Measurements from ENCODE around the gene FAT3. TPM values are rescaled to one million over a fixed set of nuclear protein-coding genes. Genes with fewer than 3 reads are reported as not detected.

The FAT3 gene
- total RNA-seq, 2 donors from 2014 or later = 0.77 to 0.92 TPM

DNA sequence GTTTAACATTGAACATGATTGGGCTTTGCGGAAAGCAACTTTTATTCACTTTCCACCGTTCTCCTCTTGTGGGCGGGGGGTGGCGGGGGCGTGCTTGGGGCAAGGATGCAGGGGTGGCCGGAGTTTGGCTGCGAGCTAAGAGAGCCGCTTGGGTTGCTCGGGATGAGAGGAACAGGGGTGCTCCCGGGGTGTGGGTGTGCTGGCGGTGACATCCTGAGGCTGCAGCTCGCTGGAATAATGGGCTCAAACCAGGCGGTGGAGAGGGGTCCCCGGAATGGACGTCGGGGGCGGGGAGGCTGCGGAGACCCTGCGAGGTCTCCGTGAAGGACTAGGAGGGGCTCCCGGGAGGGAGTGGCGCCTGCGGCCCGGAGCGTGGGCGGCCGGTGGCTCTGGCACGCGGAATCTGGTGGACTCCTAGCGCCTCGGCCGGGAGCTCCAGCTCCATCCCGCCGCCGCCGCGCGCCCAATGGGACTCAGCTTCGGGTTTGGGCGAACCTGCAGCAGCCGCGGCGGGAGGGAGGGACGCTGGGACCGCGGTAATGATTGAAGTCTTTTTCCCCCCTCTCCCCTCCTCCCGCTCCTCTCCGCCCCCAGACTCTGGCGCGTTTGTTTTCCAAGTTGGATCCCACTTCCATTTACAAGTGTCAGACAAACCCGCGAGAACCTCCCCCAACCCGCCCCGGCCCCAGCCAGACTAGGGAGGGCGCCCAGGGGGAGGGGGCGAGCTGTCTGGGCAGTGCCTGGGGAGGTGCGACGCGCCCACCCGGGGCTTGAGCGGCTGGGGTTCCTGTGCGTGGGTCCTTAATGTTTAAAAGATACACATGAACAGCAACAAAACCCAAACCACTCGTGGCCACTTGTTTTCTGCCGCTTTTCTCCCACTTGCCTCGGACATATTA, 2.0 kb downstream of the FAT3 start:
- DNase-seq (peak; percentile 22), ATAC-seq (peak in 1 of 2 donors; percentile 18)
- intact Hi-C loops (cut with DNase I) = no loop called here

DNA sequence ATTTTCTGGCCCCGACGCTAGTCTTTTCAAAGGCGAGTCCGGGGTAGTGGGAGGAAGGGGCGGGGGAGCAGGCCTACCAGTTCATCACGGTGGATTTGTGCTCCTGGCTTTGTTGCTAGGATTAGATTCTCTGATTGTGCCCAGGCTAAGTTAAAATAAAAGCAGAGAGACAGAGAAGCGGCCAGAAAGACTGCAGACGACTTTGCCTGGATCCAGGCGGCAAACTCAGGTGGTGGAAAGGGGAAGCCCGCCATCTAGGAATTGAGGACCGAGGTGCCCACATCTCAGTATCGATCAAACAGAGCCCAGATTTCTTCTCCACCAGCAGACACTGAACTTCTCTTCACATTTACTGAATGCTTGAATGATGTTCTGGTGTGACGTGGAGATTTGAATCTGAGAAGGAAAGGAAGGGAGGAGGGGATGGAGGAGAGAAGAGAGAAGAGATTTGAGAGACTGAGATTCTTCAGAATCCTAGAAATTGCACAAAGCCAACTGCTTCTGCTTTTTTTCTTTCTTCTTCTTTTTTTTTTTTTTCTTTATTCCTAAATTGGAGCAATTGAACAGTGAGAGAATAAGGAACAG, 2.7 kb downstream of the FAT3 start:
- intact Hi-C loops (cut with DNase I) = no loop called here
- ATAC-seq (no peak), DNase-seq (no peak)

DNA sequence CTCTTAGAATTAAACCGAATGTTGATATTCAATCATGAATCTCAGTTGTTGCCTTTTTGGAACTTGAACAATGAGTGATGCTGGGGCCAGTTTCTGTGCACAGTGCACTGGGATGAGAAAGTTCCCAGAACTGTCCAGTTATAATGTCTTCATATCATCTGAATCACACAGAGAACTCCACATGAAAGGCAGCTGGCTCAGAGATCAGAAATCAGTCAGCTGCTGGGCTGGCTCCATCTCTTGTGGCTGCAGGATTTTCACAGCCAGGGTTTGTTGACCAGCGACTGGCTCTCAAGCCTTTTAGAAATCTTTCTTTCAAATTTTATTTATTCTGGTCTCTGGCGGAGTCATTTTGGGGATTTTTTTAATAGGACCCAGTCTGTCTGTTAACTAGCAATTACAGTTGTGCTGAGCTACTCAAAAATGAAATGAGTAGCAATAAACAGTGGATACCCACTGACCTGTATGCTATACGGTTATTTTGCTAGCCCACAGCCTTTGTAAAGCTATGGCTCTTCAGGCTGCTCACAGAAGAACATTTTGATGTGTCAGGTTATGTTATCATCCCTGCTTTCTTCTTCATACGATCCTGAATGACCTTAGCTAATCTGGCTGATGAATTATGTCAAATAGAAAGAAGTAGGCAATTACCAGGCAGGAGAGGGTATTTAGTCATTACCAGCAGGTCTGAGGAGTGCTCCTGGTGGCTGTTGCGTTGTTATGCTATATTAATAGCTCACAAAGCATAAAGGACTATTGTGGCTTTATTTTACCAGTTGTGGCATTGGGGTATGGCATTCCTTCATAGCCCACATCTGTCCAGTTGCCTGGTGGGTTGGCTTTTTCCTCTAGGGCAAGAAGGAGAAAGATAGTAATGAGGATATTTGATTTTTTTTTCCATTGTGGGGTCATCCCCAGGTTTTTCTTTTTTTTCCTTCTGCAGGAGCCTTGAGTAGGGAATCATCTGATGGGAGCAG, 3.6 kb downstream of the FAT3 start:
- intact Hi-C loops (cut with DNase I) = no loop called here
- DNase-seq = no peak
- ATAC-seq = no peak

DNA sequence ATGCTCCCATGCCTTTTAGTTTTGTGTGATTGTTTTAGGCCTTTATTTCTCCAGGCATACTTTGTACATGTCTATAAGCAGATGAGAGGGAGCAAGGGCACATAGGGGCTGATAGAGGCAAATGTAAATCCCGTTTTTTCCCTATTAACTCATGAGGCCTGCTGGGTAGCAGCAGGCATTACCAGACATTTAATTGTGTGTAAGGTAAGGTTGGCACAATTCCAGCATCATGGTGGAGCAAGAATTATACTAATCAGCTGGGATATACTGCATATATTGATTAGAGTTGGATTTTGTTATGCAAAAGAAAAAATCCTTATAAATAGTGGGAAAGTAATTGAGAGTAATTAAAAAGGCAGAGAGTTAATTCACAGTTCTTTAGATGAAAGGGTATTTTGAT, 12.2 kb downstream of the FAT3 start:
- ATAC-seq (no peak), DNase-seq (no peak)
- intact Hi-C loops (cut with DNase I) = no loop called here

DNA sequence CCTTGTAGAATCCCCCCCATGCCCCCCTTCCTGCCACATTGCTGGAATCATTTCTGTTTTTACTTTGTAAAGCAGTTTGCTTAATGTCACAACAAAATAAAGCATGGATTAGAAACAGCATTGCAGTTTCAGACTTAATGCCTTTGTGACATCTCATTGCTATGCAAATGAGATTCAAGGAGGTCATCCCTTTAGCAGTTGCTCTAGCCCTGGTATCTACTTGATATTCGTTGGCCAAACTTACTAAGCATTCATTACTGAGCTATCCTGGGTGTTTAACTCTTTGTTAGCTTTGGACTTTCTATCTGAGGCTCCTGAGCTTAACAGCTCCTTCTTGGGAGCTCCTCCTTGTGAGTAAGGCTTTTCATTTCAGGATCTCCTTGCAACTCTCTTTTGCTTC, 16.3 kb downstream of the FAT3 start:
- DNase-seq (no peak), ATAC-seq (no peak)
- intact Hi-C loops (cut with DNase I) = no loop called here

DNA sequence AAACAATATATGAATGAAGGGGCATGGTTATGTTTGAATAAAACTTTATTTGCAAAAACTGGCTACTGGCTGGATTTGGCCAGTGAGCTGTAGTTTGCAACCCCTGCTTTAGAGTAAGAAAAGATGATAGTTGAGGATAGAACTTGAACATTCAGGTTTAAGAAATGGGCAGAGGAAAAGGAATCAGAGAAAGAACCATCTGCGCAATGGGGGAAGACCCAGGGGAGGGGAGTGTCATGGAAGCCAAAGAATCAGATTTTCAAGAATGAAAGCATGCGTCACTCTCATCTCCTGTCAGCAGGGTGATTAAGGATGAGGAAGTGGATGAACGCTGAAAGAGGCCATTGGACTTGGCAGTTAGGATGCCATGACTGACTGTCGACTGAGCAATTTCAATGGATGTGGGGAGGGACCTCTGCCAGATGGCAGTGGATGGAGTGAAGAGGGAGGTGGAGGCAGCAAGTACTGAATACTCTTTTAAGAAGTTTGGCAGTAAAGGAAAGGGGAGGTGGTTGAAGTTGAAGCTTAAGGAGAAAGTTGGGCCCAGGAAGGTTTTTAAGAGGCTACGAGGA, 21.2 kb downstream of the FAT3 start:
- intact Hi-C loops (cut with DNase I) = no loop called here
- ATAC-seq (no peak), DNase-seq (no peak)

DNA sequence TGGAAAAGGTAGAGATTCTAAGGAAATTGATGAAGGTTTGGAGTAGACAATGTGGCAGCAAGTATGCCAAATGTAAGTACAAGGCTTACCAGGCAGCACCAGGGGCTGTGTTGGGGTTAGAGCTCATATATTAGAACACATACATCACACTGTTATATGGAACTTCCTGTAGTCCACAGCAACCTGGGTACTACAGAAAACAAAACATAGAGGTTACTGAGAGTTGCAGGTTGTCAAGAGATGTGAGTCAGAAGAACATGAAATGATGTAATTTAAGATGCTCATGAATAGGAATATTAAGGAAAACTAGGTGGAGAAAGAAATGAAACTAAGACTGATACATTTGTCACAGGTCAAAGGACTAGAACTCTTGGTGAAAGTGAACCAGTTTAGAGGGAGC, 22.0 kb downstream of the FAT3 start:
- DNase-seq = no peak
- intact Hi-C loops (cut with DNase I) = no loop called here
- ATAC-seq = no peak

DNA sequence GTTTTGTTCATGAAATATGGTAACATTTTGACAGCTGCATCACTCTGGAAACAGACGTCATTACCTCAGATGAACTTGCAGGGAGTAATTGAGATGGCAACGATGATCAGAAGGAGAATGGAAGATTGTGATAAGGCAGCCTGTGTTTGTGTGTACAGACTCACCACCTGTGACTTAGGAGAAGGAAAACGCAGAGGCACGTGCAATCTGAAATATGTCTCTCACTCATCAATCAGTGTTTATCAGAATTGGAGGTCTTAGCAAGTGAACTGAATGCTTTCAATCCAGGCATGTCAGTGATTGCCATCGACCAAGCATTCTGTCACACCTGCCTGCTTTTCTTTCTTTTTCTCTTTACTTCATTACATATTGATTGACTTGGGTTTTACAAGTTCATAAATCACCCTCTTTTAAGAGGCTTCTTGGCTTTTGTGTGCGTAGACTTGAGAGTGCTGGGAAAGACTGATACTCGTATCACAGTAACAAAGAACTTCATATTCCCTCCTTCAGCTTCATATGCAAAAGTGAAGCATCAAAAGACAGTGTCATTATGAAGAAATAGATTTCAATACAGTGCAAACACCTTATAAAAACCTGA, 24.6 kb downstream of the FAT3 start:
- intact Hi-C loops (cut with DNase I) = no loop called here

DNA sequence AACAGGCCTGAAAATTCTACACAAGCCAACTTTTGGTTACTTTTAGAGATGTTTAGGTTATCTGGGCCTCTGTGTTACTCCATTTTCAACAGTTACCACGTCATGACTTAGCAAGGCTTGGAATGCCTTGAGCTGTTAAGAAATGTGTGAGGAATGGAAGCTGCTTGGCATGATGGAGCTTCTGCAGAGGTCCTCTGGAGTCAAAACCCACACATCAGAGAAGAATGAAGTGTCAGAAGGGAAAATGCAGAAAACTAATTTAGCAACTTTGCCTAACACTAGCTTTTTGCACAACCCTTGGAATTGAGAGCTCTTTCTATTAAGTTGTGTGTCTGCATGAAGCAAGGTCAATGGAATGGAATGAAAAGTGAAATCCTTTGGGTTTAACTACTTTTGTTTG, 27.4 kb downstream of the FAT3 start:
- intact Hi-C loops (cut with DNase I) = no loop called here

More for the DNA sequence above, 24.6 kb downstream of the FAT3 start:
- no peak for ATAC-seq
- DNase-seq = no peak

DNA sequence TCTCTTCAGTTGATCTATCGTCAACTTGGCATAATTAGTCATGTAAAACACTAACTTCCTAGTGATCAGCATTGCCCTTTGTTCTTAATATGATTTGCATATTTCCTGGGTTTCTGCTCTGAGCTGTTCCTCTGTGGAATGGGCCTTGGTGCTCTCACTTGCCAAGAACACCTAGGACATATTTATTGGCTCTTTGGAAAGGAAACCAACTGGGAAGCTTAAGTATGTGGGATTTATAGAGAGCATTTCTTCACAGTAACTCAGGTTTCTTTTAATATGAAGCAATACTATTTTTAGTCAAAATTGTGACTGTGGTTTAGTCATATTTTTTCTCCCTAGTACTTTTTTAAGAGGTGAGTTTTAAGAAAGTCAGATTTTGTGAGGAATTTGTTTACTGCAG, 28.8 kb downstream of the FAT3 start:
- intact Hi-C loops (cut with DNase I) = no loop called here
- no peak for ATAC-seq
- DNase-seq = no peak

More for the DNA sequence above, 27.4 kb downstream of the FAT3 start:
- ATAC-seq = no peak
- DNase-seq = no peak

DNA sequence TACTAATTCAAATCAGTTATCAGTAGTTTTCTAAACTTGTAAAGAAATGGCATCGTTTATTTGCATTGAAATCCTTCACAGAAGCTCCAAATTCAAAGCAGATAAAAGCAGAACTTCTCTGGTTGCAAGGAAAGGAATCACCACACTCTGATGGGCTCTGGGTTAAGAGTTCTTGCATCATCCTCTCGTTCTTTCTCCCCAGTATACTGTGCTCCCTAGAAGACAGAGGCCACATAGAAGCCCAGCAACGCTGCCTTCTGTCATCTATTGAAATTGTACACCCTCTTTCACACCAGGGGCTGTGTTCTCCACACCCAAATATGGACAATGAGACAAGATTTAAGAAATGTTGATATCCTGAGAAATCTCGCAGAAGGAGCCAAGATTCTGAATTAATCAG, 29.3 kb downstream of the FAT3 start:
- DNase-seq = no peak
- no peak for ATAC-seq
- intact Hi-C loops (cut with DNase I) = no loop called here

DNA sequence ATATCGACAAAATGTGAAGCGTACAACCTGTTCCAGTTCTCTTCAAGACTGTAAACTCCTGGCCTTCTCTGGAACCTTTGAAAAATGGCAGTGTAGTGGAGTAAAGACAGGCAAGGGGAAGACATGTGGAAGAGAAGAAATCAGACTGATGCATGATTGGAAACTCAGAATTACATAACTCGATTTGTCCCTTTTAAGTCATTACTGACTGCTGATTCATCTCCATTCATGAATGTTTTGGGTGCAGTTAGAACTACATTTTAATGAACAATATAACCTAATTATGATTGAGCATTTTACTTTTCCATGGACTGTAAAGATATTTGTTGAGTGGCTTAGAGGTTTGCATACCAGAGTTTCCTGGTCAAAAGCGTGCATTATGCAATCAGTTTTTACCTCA, 32.9 kb downstream of the FAT3 start:
- ATAC-seq (no peak), DNase-seq (no peak)
- intact Hi-C loops (cut with DNase I) = no loop called here

DNA sequence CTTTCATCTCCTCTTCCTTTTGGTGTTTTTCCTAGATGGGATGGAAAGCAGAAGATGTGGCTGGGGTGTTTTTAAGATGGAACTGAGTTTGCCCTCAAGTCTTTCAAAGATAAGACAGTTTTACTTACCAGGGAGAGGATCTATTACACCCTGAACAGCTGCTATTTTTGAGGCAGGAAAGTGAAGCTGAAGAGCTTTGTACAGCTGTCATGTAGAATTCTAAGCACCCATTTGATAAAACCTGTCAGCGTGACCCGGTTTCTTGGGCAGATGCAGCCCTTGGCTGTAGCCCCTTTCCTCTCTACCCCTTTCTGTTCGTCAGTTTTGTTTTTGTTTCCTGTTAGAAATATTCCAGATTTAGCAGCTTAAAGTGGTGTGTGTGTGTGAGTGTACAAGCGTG, 35.2 kb downstream of the FAT3 start:
- no peak for ATAC-seq
- intact Hi-C loops (cut with DNase I) = no loop called here
- no peak for DNase-seq

DNA sequence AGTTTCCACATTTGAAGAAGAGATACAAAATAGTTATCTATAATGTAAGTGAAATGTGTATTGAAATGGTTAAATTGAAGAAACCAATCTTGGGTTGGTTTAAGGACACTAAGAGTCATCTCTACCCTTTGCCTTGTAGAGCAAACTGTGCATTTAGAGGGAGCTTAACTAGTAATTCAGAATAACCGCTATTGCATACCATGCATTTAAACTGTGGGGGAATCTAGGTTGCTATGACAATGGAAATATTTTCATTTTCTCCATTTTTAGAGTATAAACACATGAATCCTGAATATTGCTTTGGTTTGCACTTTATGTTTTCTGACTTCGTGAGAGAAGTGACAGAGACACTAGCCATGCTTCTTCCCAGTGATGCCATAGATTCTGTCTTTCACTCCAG, 39.7 kb downstream of the FAT3 start:
- intact Hi-C loops (cut with DNase I) = no loop called here
- ATAC-seq (no peak), DNase-seq (no peak)

DNA sequence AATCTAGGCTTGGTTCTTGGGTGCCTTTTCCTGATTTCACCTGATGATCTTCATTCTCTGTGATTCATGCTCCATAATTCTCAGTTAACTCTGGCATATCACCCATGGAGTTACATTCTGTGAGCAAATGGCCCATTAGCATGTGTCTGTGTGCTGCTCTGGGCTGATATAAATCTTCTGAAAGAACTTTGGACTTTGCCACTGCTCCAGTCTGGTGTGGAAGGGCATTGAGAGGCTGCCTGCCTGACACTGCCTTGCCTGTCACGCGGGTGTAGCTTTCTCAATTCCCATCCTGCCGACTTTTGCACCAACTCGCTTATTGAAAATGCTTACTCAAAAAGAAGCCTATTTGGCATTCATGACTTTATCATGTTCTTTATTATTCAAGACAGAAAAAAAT, 42.2 kb downstream of the FAT3 start:
- no peak for DNase-seq
- intact Hi-C loops (cut with DNase I) = no loop called here

DNA sequence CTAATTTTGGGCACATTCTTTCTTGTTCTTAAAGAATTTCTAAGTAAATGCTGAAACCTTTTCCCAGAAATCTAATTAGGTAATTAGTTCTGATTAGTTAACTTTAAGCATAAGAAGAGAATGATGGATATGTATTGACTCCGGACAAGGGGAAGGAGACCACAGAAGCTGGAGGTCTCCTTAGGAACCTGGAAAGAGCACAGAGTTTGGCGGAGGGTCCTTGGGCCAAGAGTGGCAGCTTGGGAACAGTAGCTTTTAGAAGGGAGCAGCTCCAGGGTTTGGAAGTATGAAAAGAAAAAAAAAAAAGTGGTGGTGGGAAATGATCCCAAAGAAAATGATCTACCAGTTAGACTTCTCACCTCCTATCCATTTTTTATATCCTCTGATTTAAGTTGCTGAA, 42.7 kb downstream of the FAT3 start:
- ATAC-seq (no peak), DNase-seq (no peak)
- intact Hi-C loops (cut with DNase I) = no loop called here

More for the DNA sequence above, 42.2 kb downstream of the FAT3 start:
- no peak for ATAC-seq

DNA sequence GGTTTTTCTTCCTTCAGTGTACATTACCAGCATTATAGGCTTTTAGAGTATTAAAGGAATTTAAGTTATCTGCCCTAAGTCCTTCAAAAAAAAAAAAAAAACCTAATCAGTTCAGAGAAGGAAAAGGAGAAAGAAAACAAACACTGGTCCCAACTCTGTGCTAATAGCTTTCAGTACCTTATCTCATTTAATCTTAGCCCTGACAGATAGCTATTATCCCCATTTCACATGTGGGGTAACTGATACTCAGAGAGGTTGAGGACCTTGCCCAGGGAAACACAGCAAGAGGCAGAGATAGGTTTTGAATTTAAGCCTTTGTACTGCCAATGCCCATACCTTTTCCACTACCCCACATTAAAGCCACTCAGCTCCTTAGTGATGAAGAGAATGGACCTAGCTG, 43.4 kb downstream of the FAT3 start:
- intact Hi-C loops (cut with DNase I) = no loop called here
- DNase-seq = no peak
- ATAC-seq = no peak

DNA sequence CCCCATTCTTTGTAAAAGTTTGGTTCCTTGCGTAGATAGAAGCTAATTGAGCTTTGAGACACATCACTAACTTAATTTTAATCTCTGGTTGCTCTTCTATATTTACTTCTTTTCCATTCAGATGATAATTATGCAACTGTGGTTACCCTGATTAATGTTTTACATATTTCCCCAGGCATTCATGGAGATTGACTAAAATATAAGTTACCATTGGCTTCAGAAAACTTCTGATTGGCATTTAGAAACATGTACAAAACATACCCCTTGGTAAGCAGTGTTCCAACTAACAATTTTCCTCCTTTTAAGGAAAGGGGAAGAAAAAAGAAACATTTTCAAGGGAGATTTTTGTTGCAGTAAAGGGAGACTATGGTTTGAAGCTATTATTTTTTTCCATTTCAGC, 43.9 kb downstream of the FAT3 start:
- ATAC-seq = no peak
- intact Hi-C loops (cut with DNase I) = no loop called here
- DNase-seq = no peak

DNA sequence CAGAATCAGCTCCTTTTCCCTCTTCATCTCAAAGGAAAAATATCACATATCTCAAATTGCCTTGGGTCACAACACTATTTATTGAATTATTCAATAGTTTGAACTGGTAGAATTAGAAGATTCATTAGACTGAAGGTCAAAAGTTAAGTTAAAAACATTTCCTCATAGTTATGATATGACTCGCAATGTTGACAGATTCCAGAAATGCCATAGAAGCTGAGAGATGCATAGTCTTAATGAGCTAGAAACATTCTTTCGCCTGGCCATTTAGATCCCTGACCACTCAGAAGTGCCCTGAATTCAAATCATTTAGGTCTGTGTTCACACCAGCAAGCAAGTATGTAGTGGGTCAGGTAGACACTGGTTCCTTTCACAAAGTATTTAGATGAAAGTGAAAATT, 44.4 kb downstream of the FAT3 start:
- intact Hi-C loops (cut with DNase I) = no loop called here
- no peak for ATAC-seq
- no peak for DNase-seq

Data from left cardiac atrium (tissue), 4 donors.